Left lung (tissue), 10 donors: ENCODE data around the gene MAP2K2. TPM values are rescaled to one million over a fixed set of nuclear protein-coding genes. Genes with fewer than 3 reads are reported as not detected.

Experiments used
- ATAC-seq: fragments of 200-7000 bp; cut with Tn5 transposase; one replicate; pipeline ENCODE4 v1.9.1; 2020; ENCODE audit warnings: moderate library complexity
- DNase-seq, 4 donors: peaks; one replicate each; pipeline ENCODE4 v3.0.0-alpha.2; 2013 to 2020
- H3K27ac ChIP-seq, 2 donors: fragments of 200-600 bp; sonication (generic) in 1 of 2; one replicate each; pipeline versions ENCODE4 v1.5.0 to v1.8.0; 2020 to 2021
- H3K27me3 ChIP-seq, 2 donors: fragments of 200-600 bp; sonication (generic) in 1 of 2; one replicate each; pipeline versions ENCODE4 v1.5.0 to v1.8.0; 2020 to 2021
- H3K36me3 ChIP-seq, 2 donors: fragments of 200-600 bp; sonication (generic) in 1 of 2; one replicate each; pipeline versions ENCODE4 v1.5.0 to v1.8.0; 2020 to 2021
- H3K4me1 ChIP-seq, 2 donors: fragments of 200-600 bp; one replicate each; pipeline ENCODE4 v1.8.0; 2021
- H3K4me3 ChIP-seq, 2 donors: fragments of 200-600 bp; sonication (generic) in 1 of 2; one replicate each; pipeline versions ENCODE4 v1.5.0 to v1.8.0; 2020 to 2021; ENCODE audit warnings: mild to moderate bottlenecking in 1 of 2
- H3K9me3 ChIP-seq, 2 donors: fragments of 200-600 bp; sonication (generic) in 1 of 2; one replicate each; pipeline versions ENCODE4 v1.5.0 to v1.8.0; 2020 to 2021
- intact Hi-C, 2 donors: fragments of 100-400 bp; cut with DNase I; formaldehyde crosslinking; loops; one replicate each; pipeline versions ENCODE4 v1.11.2 to v1.14.2; 2022
- polyA plus RNA-seq, 6 donors: library from polyadenylated mRNA; unstranded; fragments of 120-200 nt; gene quantifications; one replicate each; pipeline ENCODE4 v1.2.1, GENCODE V29; 2013; ENCODE audit not compliant: insufficient read length in 6 of 6
- total RNA-seq, 2 donors: library from RNA; stranded (reverse); fragmentation: NEBNext Ultra II Directional; extraction: Animal tissue kit (Norgen Biotek cat#: 25700); gene quantifications; one replicate each; pipeline ENCODE4 v1.2.1, GENCODE V29; 2021
- TF ChIP-seq, protein P1 (sequence below), 2 donors: fragments of 200-600 bp; sonication (generic) in 1 of 2; IDR thresholded peaks; one replicate each; pipeline versions ENCODE4 v1.5.0 to v1.8.0; 2021; ENCODE audit warnings: antibody characterized with exemption in 2 of 2
- donor health status: DM: no; HTN: yes; CAD: no.
- donor health status: DM: no; HTN: no; CAD: no.

Gene MAP2K2
- total and polyA plus RNA-seq, 8 donors: 97.2 to 143 (median 117) TPM

GRCh38 chr19:4055209-4055552, 68.7 kb downstream of the MAP2K2 start:
- no peaks in the 10 kb centered on the region for H3K9me3 ChIP-seq
- DNase-seq (no peak), ATAC-seq (no peak)
- no peaks in the 10 kb centered on the region for H3K27me3 ChIP-seq
- H3K36me3 ChIP-seq: peaks cover 0 to 48% of the 10 kb centered on the region in 2 donors
- no peak overlapping the region for H3K4me3 ChIP-seq
- TF ChIP-seq, protein P1, sequence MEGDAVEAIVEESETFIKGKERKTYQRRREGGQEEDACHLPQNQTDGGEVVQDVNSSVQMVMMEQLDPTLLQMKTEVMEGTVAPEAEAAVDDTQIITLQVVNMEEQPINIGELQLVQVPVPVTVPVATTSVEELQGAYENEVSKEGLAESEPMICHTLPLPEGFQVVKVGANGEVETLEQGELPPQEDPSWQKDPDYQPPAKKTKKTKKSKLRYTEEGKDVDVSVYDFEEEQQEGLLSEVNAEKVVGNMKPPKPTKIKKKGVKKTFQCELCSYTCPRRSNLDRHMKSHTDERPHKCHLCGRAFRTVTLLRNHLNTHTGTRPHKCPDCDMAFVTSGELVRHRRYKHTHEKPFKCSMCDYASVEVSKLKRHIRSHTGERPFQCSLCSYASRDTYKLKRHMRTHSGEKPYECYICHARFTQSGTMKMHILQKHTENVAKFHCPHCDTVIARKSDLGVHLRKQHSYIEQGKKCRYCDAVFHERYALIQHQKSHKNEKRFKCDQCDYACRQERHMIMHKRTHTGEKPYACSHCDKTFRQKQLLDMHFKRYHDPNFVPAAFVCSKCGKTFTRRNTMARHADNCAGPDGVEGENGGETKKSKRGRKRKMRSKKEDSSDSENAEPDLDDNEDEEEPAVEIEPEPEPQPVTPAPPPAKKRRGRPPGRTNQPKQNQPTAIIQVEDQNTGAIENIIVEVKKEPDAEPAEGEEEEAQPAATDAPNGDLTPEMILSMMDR (IDR thresholded peaks at IDR 0.05): no peak
- H3K27ac ChIP-seq: no peak overlapping the region
- H3K4me1 ChIP-seq: peaks cover 30 to 78% of the 10 kb centered on the region in 2 donors
- intact Hi-C loops: no loop called here

DNA sequence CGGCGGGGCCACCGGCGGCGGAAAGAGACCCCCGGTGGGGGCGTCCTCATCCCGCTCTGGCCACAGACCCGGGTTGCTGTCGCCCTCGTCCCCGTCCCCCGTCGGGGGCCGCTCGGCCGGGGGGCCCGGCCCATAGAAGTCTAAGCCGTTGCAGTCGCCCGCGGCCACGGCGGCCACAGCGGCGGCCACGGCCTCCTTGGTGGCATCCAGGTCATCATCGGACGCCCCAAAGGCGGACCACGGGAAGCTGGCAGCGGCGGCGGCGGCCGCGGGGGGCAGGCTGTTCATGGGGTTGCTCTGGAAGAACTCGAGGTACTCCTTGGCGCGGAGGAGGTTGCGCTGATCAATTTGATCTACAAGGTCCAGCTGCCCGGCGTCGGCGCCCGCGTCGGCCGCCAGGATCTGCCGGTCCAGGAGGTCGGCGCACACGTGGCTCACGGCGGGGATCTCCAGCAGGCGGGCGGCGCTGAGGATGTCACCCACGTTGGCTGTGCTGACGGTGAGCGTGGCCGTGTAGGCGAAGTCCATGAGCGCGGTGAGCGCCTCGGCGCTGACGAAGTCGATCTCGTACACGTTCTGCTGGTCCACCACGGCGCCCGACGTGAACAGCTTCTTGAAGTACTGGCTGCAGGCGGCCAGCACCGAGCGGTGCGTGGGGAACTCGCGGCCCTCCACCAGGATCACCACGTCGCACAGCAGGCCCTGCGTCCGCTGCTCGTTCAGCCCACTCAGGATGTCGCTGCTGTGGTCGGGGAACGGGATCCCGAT, 69.3 kb downstream of the MAP2K2 start:
- Histone ChIP-seq H3K27ac (no peak overlapping the region), H3K4me3 (no peak overlapping the region), H3K9me3 (no peaks in the 10 kb centered on the region), H3K36me3 (peaks cover 0 to 54% of the 10 kb centered on the region in 2 donors), H3K27me3 (no peaks in the 10 kb centered on the region), H3K4me1 (peaks cover 26 to 76% of the 10 kb centered on the region in 2 donors)
- DNase-seq (peak in 1 of 4 donors; percentile 80), ATAC-seq (no peak)
- TF ChIP-seq, protein P1 (IDR thresholded peaks at IDR 0.05): no peak
- intact Hi-C loops: no loop called here

GRCh38 chr19:4053423-4054324, 70.2 kb downstream of the MAP2K2 start:
- no peak overlapping the region for H3K4me3 ChIP-seq
- ATAC-seq: no peak
- DNase-seq: peak in 1 of 4 donors; percentile 81

GRCh38 chr19:4052993-4053422, 70.9 kb downstream of the MAP2K2 start:
- DNase-seq (no peak), ATAC-seq (peak; percentile 7)
- Histone ChIP-seq H3K4me1 (peaks cover 10 to 65% of the 10 kb centered on the region in 2 donors), H3K27me3 (no peaks in the 10 kb centered on the region), H3K36me3 (peaks cover 0 to 68% of the 10 kb centered on the region in 2 donors), H3K9me3 (no peaks in the 10 kb centered on the region), H3K27ac (peak overlapping the region in 1 of 2 donors; percentile 80), H3K4me3 (no peak overlapping the region)
- intact Hi-C loops: no loop called here
- TF ChIP-seq, protein P1 (IDR thresholded peaks at IDR 0.05): no peak

More at GRCh38 chr19:4053423-4054324, 70.2 kb downstream of the MAP2K2 start:
- H3K36me3 ChIP-seq: peaks cover 0 to 61% of the 10 kb centered on the region in 2 donors
- TF ChIP-seq, protein P1 (IDR thresholded peaks at IDR 0.05): no peak
- no peaks in the 10 kb centered on the region for H3K27me3 ChIP-seq
- no peak overlapping the region for H3K27ac ChIP-seq
- intact Hi-C loops: no loop called here
- H3K9me3 ChIP-seq: no peaks in the 10 kb centered on the region
- H3K4me1 ChIP-seq: peaks cover 16 to 71% of the 10 kb centered on the region in 2 donors
